ENCODE measurements around the gene RARS2. TPM values are rescaled to one million over a fixed set of nuclear protein-coding genes. Genes with fewer than 3 reads are reported as not detected.
A peak's percentile ranks its signal among the peaks of the same experiment; 100 is the strongest.

RARS2 gene
- polyA plus RNA-seq, 4 donors: 23.0 to 102 (median 25.9) TPM

- FAIRE-seq (peak; percentile 87), DNase-seq (peak; percentile 70 to 75)
- no peak overlapping the region for H3K4me3 ChIP-seq (ENCODE audit: low read depth in 1 of 3, low read length in 3 of 3)
- peak overlapping the region in 1 of 3 donors; percentile 80 for H3K27ac ChIP-seq (ENCODE audit: low read depth in 1 of 3, low read length in 2 of 3)
- H3K36me3 ChIP-seq (ENCODE audit: control insufficient read depth in 3 of 3, insufficient read depth in 2 of 3, low read depth in 1 of 3, low read length in 3 of 3): peaks cover 0 to 8% (median 3%) of the 10 kb centered on the region in 3 donors
- H3K9me3 ChIP-seq (ENCODE audit: control insufficient read depth in 2 of 2, insufficient read depth in 1 of 2, low read depth in 1 of 2, low read length in 1 of 2): no peaks in the 10 kb centered on the region
- H3K27me3 ChIP-seq (ENCODE audit: control insufficient read depth in 3 of 3, insufficient read depth in 3 of 3, low read length in 3 of 3): no peaks in the 10 kb centered on the region
- H3K4me1 ChIP-seq (ENCODE audit: control insufficient read depth in 3 of 3, insufficient read depth in 2 of 3, low read depth in 1 of 3, low read length in 2 of 3): peaks cover 0 to 38% (median 8%) of the 10 kb centered on the region in 3 donors
- 20 to 50% (median 37%) methylated on average over 4 of the region's 4 CpGs for WGBS, 3 donors
Measured at GRCh38 chr6:87572021-87572420, 17.8 kb downstream of the RARS2 start.

GRCh38 chr6:87561017-87561416 lies 28.8 kb downstream of the RARS2 start:
- H3K27me3 ChIP-seq (ENCODE audit: control insufficient read depth in 3 of 3, insufficient read depth in 3 of 3, low read length in 3 of 3): no peaks in the 10 kb centered on the region
- no peak overlapping the region for H3K27ac ChIP-seq (ENCODE audit: low read depth in 1 of 3, low read length in 2 of 3)
- no peaks in the 10 kb centered on the region for H3K4me1 ChIP-seq (ENCODE audit: control insufficient read depth in 3 of 3, insufficient read depth in 2 of 3, low read depth in 1 of 3, low read length in 2 of 3)
- H3K36me3 ChIP-seq (ENCODE audit: control insufficient read depth in 3 of 3, insufficient read depth in 2 of 3, low read depth in 1 of 3, low read length in 3 of 3): peaks cover 4 to 31% (median 4%) of the 10 kb centered on the region in 3 donors
- DNase-seq: no peak
- H3K4me3 ChIP-seq (ENCODE audit: low read depth in 1 of 3, low read length in 3 of 3): no peak overlapping the region
- WGBS, 3 donors: 81 to 100% (median 100%) methylated on average over 1 of the region's 1 CpG
- no peaks in the 10 kb centered on the region for H3K9me3 ChIP-seq (ENCODE audit: control insufficient read depth in 2 of 2, insufficient read depth in 1 of 2, low read depth in 1 of 2, low read length in 1 of 2)
- no peak for FAIRE-seq

- no peak overlapping the region for H3K27ac ChIP-seq (ENCODE audit: low read depth in 1 of 3, low read length in 2 of 3)
- H3K4me1 ChIP-seq (ENCODE audit: control insufficient read depth in 3 of 3, insufficient read depth in 2 of 3, low read depth in 1 of 3, low read length in 2 of 3): no peaks in the 10 kb centered on the region
- peaks cover 4 to 26% (median 4%) of the 10 kb centered on the region in 3 donors for H3K36me3 ChIP-seq (ENCODE audit: control insufficient read depth in 3 of 3, insufficient read depth in 2 of 3, low read depth in 1 of 3, low read length in 3 of 3)
- no peak for DNase-seq
- H3K4me3 ChIP-seq (ENCODE audit: low read depth in 1 of 3, low read length in 3 of 3): no peak overlapping the region
- no peak for FAIRE-seq
- no peaks in the 10 kb centered on the region for H3K9me3 ChIP-seq (ENCODE audit: control insufficient read depth in 2 of 2, insufficient read depth in 1 of 2, low read depth in 1 of 2, low read length in 1 of 2)
- H3K27me3 ChIP-seq (ENCODE audit: control insufficient read depth in 3 of 3, insufficient read depth in 3 of 3, low read length in 3 of 3): no peaks in the 10 kb centered on the region
Measured at GRCh38 chr6:87558446-87558845, 31.3 kb downstream of the RARS2 start.

GRCh38 chr6:87555506-87555905 lies 34.3 kb downstream of the RARS2 start:
- no peak overlapping the region for H3K4me3 ChIP-seq (ENCODE audit: low read depth in 1 of 3, low read length in 3 of 3)
- no peaks in the 10 kb centered on the region for H3K27me3 ChIP-seq (ENCODE audit: control insufficient read depth in 3 of 3, insufficient read depth in 3 of 3, low read length in 3 of 3)
- H3K36me3 ChIP-seq (ENCODE audit: control insufficient read depth in 3 of 3, insufficient read depth in 2 of 3, low read depth in 1 of 3, low read length in 3 of 3): peaks cover 2 to 24% (median 5%) of the 10 kb centered on the region in 3 donors
- no peak overlapping the region for H3K27ac ChIP-seq (ENCODE audit: low read depth in 1 of 3, low read length in 2 of 3)
- FAIRE-seq (no peak), DNase-seq (no peak)
- H3K4me1 ChIP-seq (ENCODE audit: control insufficient read depth in 3 of 3, insufficient read depth in 2 of 3, low read depth in 1 of 3, low read length in 2 of 3): no peaks in the 10 kb centered on the region
- no peaks in the 10 kb centered on the region for H3K9me3 ChIP-seq (ENCODE audit: control insufficient read depth in 2 of 2, insufficient read depth in 1 of 2, low read depth in 1 of 2, low read length in 1 of 2)

GRCh38 chr6:87553159-87553765 lies 36.5 kb downstream of the RARS2 start:
- Histone ChIP-seq H3K27ac (ENCODE audit: low read depth in 1 of 3, low read length in 2 of 3) (no peak overlapping the region), H3K36me3 (ENCODE audit: control insufficient read depth in 3 of 3, insufficient read depth in 2 of 3, low read depth in 1 of 3, low read length in 3 of 3) (peaks cover 4 to 19% (median 4%) of the 10 kb centered on the region in 3 donors), H3K27me3 (ENCODE audit: control insufficient read depth in 3 of 3, insufficient read depth in 3 of 3, low read length in 3 of 3) (no peaks in the 10 kb centered on the region), H3K4me3 (ENCODE audit: low read depth in 1 of 3, low read length in 3 of 3) (no peak overlapping the region), H3K9me3 (ENCODE audit: control insufficient read depth in 2 of 2, insufficient read depth in 1 of 2, low read depth in 1 of 2, low read length in 1 of 2) (no peaks in the 10 kb centered on the region), H3K4me1 (ENCODE audit: control insufficient read depth in 3 of 3, insufficient read depth in 2 of 3, low read depth in 1 of 3, low read length in 2 of 3) (no peaks in the 10 kb centered on the region)
- DNase-seq: no peak
- no peak for FAIRE-seq
- 82 to 96% (median 95%) methylated on average over 4 of the region's 4 CpGs for WGBS, 3 donors

- H3K9me3 ChIP-seq (ENCODE audit: control insufficient read depth in 2 of 2, insufficient read depth in 1 of 2, low read depth in 1 of 2, low read length in 1 of 2): no peaks in the 10 kb centered on the region
- H3K27me3 ChIP-seq (ENCODE audit: control insufficient read depth in 3 of 3, insufficient read depth in 3 of 3, low read length in 3 of 3): no peaks in the 10 kb centered on the region
- no peak for FAIRE-seq
- WGBS, 3 donors: 75 to 87% (median 84%) methylated on average over 2 of the region's 2 CpGs
- no peak for DNase-seq
- H3K4me1 ChIP-seq (ENCODE audit: control insufficient read depth in 3 of 3, insufficient read depth in 2 of 3, low read depth in 1 of 3, low read length in 2 of 3): no peaks in the 10 kb centered on the region
- peaks cover 3 to 26% (median 4%) of the 10 kb centered on the region in 3 donors for H3K36me3 ChIP-seq (ENCODE audit: control insufficient read depth in 3 of 3, insufficient read depth in 2 of 3, low read depth in 1 of 3, low read length in 3 of 3)
- no peak overlapping the region for H3K4me3 ChIP-seq (ENCODE audit: low read depth in 1 of 3, low read length in 3 of 3)
- H3K27ac ChIP-seq (ENCODE audit: low read depth in 1 of 3, low read length in 2 of 3): no peak overlapping the region
Measured at GRCh38 chr6:87551799-87552198, 38.0 kb downstream of the RARS2 start.

- FAIRE-seq: no peak
- WGBS, 3 donors: 79 to 89% (median 86%) methylated on average over 1 of the region's 1 CpG
- peaks cover 6 to 30% (median 12%) of the 10 kb centered on the region in 3 donors for H3K36me3 ChIP-seq (ENCODE audit: control insufficient read depth in 3 of 3, insufficient read depth in 2 of 3, low read depth in 1 of 3, low read length in 3 of 3)
Measured at GRCh38 chr6:87544474-87544735, 45.4 kb downstream of the RARS2 start.

GRCh38 chr6:87543696-87544473 lies 45.9 kb downstream of the RARS2 start:
- no peak overlapping the region for H3K27ac ChIP-seq (ENCODE audit: low read depth in 1 of 3, low read length in 2 of 3)
- no peaks in the 10 kb centered on the region for H3K4me1 ChIP-seq (ENCODE audit: control insufficient read depth in 3 of 3, insufficient read depth in 2 of 3, low read depth in 1 of 3, low read length in 2 of 3)
- no peak for FAIRE-seq
- peak; percentile 14 to 17 for DNase-seq
- no peaks in the 10 kb centered on the region for H3K27me3 ChIP-seq (ENCODE audit: control insufficient read depth in 3 of 3, insufficient read depth in 3 of 3, low read length in 3 of 3)
- WGBS, 3 donors: 93 to 96% (median 94%) methylated on average over 4 of the region's 4 CpGs
- no peak overlapping the region for H3K4me3 ChIP-seq (ENCODE audit: low read depth in 1 of 3, low read length in 3 of 3)
- H3K9me3 ChIP-seq (ENCODE audit: control insufficient read depth in 2 of 2, insufficient read depth in 1 of 2, low read depth in 1 of 2, low read length in 1 of 2): peaks cover 0 to 10% of the 10 kb centered on the region in 2 donors
- peaks cover 6 to 27% (median 15%) of the 10 kb centered on the region in 3 donors for H3K36me3 ChIP-seq (ENCODE audit: control insufficient read depth in 3 of 3, insufficient read depth in 2 of 3, low read depth in 1 of 3, low read length in 3 of 3)

More at GRCh38 chr6:87544474-87544735, 45.4 kb downstream of the RARS2 start:
- Histone ChIP-seq H3K4me1 (ENCODE audit: control insufficient read depth in 3 of 3, insufficient read depth in 2 of 3, low read depth in 1 of 3, low read length in 2 of 3) (no peaks in the 10 kb centered on the region), H3K9me3 (ENCODE audit: control insufficient read depth in 2 of 2, insufficient read depth in 1 of 2, low read depth in 1 of 2, low read length in 1 of 2) (peaks cover 0 to 9% of the 10 kb centered on the region in 2 donors), H3K4me3 (ENCODE audit: low read depth in 1 of 3, low read length in 3 of 3) (no peak overlapping the region), H3K27me3 (ENCODE audit: control insufficient read depth in 3 of 3, insufficient read depth in 3 of 3, low read length in 3 of 3) (no peaks in the 10 kb centered on the region), H3K27ac (ENCODE audit: low read depth in 1 of 3, low read length in 2 of 3) (no peak overlapping the region)
- DNase-seq: no peak
